ENCODE data around the gene KRTAP1-1. TPM values are rescaled to one million over a fixed set of nuclear protein-coding genes. Genes with fewer than 3 reads are reported as not detected.
"Not testable (repeated sequence)": the region's sequence is repeated elsewhere in the genome, so short reads cannot be mapped to it uniquely, and the experiment has no call there.

KRTAP1-1 gene
- total and polyA plus RNA-seq, 11 donors = not detected

GRCh38 chr17:41061964-41062363 lies 20.7 kb upstream of the KRTAP1-1 start:
- Histone ChIP-seq H3K27me3 (peaks cover 0 to 58% (median 27%) of the 10 kb centered on the region in 9 donors), H3K4me3 (no peak overlapping the region), H3K36me3 (no peaks in the 10 kb centered on the region), H3K9me3 (peaks cover 0 to 6% (median 0%) of the 10 kb centered on the region in 12 donors), H3K27ac (no peak overlapping the region), H3K4me1 (no peaks in the 10 kb centered on the region)
- intact Hi-C loops (cut with DNase I) = no loop called here
- TF ChIP-seq POLR2A (IDR thresholded peaks at IDR 0.05) (no peak), CTCF (IDR thresholded peaks at IDR 0.05) (no peak)
- DNase-seq (no peak), ATAC-seq (no peak)
- WGBS, 4 donors = 64 to 82% (median 73%) methylated on average over 1 of the region's 1 CpG

DNA sequence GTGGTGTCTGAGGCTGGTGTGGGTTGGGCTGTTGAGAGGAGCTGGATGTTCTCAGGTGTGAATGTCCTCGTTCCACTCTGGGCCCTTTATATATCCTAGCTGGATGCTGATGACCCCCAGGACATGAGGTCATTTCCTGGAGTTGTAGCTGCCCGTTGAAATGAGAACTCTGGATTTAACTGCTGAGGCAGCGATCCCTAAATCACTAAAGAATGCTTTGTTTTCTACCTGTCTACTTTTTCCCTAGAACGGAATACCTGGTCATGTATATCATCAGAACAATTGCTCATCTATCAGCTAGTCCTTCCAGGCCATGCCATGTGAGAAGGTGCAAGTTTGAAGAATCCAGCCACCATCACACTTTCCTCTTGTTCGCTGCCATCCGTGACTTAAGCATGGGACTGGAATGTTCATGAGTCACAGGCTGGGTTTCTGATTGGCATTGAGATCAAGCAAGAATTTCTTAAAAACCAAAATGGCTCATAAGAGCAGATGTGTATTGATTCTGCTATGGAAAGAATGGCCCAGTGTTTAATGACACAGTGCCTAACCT lies 18.9 kb upstream of the KRTAP1-1 start, which contains the start of gene KRTAP2-3:
TSS of gene KRTAP2-3 (minus strand) at position 63 of the 553 bp plus-strand sequence. CDS start 64 bp downstream, outside the sequence.
- TF ChIP-seq CTCF (IDR thresholded peaks at IDR 0.05) (no peak), POLR2A (IDR thresholded peaks at IDR 0.05) (no peak)
- no peak within 1 kb of the TSS for H3K27ac ChIP-seq
- H3K9me3 ChIP-seq = peaks cover 0 to 6% (median 0%) of the 10 kb centered on the region in 12 donors
- DNase-seq (no peak), ATAC-seq (no peak)
- WGBS, 4 donors = 54 to 62% (median 58%) methylated on average over 6 of the region's 6 CpGs
- no peaks in the 10 kb centered on the region for H3K4me1 ChIP-seq
- H3K4me3 ChIP-seq = no peak within 1 kb of the TSS
- H3K27me3 ChIP-seq = peaks cover 0 to 64% (median 27%) of the 10 kb centered on the region in 9 donors
- intact Hi-C loops (cut with DNase I) = no loop called here
- no peaks in the 10 kb centered on the region for H3K36me3 ChIP-seq

DNA sequence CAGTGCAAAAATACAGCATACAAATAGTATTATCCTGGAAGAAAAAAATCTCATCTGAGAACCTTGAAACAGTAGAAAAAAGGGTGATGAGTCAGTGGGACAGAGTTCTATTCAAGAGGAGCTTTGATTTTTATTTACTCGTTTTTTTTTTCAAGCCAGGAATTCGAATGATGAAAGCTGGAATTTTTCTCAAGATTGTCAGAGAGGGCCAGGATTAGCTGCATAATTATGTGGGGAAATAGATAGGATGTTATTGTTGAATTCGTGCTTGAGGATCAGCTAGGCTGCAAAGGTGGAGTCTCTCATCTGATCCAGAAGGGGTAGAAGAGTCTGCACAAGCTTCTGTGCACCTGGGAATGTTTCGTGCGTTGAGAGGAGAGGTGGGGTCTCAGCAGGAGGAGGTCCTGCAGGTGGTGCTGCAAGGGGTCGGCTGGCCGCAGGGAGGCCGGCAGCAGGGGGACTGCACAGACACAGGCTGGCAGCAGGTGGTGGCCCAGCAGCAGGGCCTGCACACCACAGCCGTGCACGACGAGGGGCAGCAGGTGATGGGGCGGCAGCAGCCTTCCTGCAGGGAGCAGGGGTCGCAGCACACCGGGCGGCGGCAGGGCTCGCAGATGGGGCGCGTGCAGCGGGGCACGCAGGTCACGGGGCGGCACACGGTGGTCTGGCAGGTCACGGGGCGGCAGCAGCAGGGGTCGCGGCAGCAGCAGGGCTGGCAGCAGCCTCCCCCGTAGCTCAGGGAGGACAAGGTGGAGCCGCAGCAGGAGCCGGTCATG lies 18.2 kb upstream of the KRTAP1-1 start:
- ATAC-seq = not testable (repeated sequence)

GRCh38 chr17:41058741-41059140 lies 17.5 kb upstream of the KRTAP1-1 start:
- DNase-seq = no peak
- TF ChIP-seq POLR2A (IDR thresholded peaks at IDR 0.05) (no peak), CTCF (IDR thresholded peaks at IDR 0.05) (no peak)
- Histone ChIP-seq H3K9me3 (peaks cover 0 to 6% (median 0%) of the 10 kb centered on the region in 12 donors), H3K4me1 (no peaks in the 10 kb centered on the region), H3K4me3 (no peak overlapping the region), H3K36me3 (no peaks in the 10 kb centered on the region), H3K27me3 (peaks cover 0 to 58% (median 27%) of the 10 kb centered on the region in 9 donors), H3K27ac (no peak overlapping the region)
- no peak for ATAC-seq
- WGBS, 4 donors = 80 to 89% (median 83%) methylated on average over 5 of the region's 5 CpGs
- intact Hi-C loops (cut with DNase I) = no loop called here

More for the DNA sequence above, 18.2 kb upstream of the KRTAP1-1 start:
- H3K36me3 ChIP-seq; H3K9me3 ChIP-seq; H3K4me1 ChIP-seq; H3K4me3 ChIP-seq; DNase-seq; intact Hi-C loops (cut with DNase I); H3K27ac ChIP-seq: not testable (repeated sequence)
- WGBS, 4 donors = 24 to 31% (median 25%) methylated on average over 8 to 12 of the region's 31 CpGs
- H3K27me3 ChIP-seq = peaks cover 0 to 63% (median 27%) of the 10 kb centered on the region in 9 donors

Data from heart left ventricle (tissue), 16 donors.